Measurements from ENCODE around the gene CES3.

DNA sequence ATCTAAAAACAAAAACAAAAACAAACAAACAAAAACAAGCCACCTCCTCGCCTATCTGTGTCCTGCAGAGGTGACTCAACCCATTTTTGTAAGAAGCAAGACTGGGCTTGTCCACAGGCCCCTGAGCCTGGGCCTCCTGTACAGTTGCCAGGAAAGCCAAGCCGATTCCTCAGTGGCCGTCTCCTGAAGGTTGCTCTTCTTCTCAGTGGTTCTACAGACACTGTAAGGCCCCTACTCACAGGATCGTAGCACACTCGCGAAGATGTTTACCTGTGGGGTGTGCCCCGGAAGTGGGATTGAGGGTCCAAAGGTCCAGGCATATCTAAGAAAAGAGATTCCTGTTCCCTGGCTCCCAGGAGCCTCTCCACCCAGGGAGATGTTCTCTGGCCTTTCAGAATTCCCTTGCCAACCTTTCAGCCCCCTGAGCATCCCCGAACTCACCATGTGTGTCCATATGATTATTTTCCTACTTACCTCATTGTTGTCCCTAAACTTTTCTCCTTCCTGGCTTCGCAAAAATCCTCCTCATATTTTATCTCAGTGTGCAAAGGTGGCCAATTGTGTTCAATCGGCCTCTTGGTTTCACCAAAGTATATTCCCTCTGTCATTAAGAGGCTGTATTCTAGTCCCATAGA is 7.5 kb upstream of the CES3 start:
- TF ChIP-seq, protein P1, sequence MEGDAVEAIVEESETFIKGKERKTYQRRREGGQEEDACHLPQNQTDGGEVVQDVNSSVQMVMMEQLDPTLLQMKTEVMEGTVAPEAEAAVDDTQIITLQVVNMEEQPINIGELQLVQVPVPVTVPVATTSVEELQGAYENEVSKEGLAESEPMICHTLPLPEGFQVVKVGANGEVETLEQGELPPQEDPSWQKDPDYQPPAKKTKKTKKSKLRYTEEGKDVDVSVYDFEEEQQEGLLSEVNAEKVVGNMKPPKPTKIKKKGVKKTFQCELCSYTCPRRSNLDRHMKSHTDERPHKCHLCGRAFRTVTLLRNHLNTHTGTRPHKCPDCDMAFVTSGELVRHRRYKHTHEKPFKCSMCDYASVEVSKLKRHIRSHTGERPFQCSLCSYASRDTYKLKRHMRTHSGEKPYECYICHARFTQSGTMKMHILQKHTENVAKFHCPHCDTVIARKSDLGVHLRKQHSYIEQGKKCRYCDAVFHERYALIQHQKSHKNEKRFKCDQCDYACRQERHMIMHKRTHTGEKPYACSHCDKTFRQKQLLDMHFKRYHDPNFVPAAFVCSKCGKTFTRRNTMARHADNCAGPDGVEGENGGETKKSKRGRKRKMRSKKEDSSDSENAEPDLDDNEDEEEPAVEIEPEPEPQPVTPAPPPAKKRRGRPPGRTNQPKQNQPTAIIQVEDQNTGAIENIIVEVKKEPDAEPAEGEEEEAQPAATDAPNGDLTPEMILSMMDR (IDR thresholded peaks at IDR 0.05; ENCODE audit: insufficient read depth, low read length, poor library complexity, severe bottlenecking), result no peak
- no peak for TF ChIP-seq EZH2phosphoT487 (conservative IDR thresholded peaks at IDR 0.05; ENCODE audit: low read length)
